ENCODE results near the gene SARS2.
A peak's percentile ranks its signal among the peaks of the same experiment; 100 is the strongest.
"Not testable (repeated sequence)": the region's sequence is repeated elsewhere in the genome, so short reads cannot be mapped to it uniquely, and the experiment has no call there.

The SARS2 gene, protein sequence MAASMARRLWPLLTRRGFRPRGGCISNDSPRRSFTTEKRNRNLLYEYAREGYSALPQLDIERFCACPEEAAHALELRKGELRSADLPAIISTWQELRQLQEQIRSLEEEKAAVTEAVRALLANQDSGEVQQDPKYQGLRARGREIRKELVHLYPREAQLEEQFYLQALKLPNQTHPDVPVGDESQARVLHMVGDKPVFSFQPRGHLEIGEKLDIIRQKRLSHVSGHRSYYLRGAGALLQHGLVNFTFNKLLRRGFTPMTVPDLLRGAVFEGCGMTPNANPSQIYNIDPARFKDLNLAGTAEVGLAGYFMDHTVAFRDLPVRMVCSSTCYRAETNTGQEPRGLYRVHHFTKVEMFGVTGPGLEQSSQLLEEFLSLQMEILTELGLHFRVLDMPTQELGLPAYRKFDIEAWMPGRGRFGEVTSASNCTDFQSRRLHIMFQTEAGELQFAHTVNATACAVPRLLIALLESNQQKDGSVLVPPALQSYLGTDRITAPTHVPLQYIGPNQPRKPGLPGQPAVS

DNA sequence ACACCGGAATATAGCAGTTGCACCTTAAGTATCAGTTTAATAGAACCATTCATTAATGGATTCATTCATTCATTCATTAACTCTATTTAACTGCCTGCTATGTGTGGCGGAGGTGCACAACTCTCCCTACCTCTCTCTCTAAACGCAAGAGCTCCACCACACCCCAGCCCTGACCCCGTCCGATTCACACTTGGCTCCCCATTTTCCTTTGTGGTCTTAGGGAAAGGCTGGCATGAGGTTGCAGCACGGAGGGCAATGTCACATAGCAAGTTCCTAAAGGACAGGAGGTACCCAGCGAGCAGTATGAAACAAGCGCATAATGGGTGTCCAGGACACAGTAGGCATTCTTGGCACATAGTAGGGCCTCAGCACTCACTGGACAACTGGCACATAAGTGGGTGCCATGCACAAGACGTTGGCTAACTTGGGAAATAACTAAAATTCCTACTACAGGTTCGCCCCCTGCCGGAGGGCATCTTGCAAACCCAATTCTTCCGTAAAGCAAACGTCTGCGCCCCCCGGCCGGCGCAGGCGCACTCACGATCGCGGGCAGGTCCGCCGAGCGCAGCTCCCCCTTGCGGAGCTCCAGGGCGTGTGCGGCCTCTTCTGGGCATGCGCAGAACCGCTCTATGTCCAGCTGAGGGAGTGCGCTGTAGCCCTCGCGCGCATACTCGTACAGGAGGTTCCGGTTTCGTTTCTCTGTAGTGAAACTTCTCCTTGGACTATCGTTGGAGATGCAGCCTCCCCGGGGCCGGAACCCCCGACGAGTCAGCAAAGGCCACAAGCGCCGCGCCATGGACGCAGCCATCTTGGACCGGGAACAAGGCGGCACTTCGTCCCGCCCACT, at the start of gene SARS2:
Gene SARS2, minus strand, starts transcription at position 835 of the 847 bp plus-strand sequence. Its CDS starts 27 bp downstream, at position 808.
- peak; percentile 83 to 85 for DNase-seq (ENCODE audit: low read depth in 2 of 2)

GRCh38 chr19:38979812-38980211, 49.2 kb upstream of the SARS2 start:
- no peak for DNase-seq (ENCODE audit: low read depth in 2 of 2)

- no peak for DNase-seq (ENCODE audit: low read depth in 2 of 2)
Measured at GRCh38 chr19:38978326-38978689, 47.7 kb upstream of the SARS2 start.

DNA sequence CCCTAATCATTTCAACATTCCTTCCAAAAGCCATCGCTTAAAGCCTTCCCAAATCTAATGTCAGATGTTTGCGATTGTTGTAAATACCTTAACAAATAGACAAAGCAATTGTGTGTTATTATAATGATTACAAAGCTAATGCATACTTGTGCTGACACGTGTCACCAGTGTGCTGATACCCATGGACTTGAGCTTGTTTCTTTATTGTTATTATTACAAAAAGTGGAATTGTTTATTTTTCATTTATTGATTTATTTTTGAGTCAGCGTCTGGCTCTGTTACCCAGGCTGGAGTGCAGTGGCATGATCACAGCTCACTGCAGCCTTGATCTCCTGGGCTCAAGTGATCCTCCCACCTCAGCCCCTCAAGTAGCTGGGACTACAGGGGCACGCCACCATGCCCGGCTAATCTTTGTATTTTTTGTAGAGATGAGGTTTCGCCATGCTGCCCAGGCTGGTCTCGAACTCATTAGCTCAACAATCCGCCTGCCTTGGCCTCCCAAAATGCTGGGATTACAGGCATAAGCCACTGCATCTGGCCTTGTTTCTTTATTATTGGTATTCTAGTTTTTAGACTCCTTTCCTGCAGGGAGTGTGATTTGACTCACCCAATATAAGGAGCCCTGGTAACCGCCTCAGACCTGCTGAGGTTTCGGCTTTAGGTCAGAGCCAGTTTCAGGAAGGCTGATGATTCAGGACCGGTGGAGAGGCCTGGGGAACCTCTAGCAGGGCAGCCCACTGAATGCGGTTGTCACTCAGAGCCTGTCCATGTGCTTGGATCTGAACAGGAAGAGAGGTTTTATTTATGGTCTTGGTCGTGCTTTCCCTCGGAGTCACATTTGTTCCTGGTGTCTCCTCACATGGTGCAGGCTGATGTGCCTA, 47.1 kb upstream of the SARS2 start:
- no peak for DNase-seq (ENCODE audit: low read depth in 2 of 2)

- no peak for DNase-seq (ENCODE audit: low read depth in 2 of 2)
Measured at GRCh38 chr19:38975861-38976271, 45.3 kb upstream of the SARS2 start.

GRCh38 chr19:38975214-38975860, 44.8 kb upstream of the SARS2 start, which contains the start of gene FBXO17:
Gene FBXO17, minus strand, starts transcription at chr19:38975742. Its CDS starts 25,423 bp downstream, at chr19:38950319.
- DNase-seq (ENCODE audit: low read depth in 2 of 2): peak in 1 of 2 experiments; percentile 17

- no peak for DNase-seq (ENCODE audit: low read depth in 2 of 2)
Measured at GRCh38 chr19:38974624-38975213, 44.2 kb upstream of the SARS2 start.

GRCh38 chr19:38971672-38972071, 41.1 kb upstream of the SARS2 start:
- no peak for DNase-seq (ENCODE audit: low read depth in 2 of 2)

- no peak for DNase-seq (ENCODE audit: low read depth in 2 of 2)
Measured at GRCh38 chr19:38970664-38971532, 40.3 kb upstream of the SARS2 start.

DNA sequence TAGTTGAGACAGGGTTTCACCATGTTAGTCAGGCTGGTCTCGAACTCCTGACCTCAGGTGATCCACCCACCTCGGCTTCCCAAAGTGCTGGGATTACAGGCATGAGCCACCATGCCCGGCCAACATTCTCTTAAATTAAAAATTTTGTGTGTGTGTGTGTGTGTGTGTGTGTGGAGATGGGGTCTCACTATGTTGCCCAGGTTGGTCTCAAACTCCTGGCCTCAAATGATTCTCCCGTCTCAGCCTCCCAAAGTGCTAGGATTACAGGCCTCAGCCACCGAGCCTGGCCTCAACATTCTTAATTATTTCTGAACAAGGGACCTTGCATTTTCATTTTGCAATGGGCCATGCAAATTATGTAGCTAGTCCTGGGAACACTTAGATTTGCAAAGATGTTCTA, 35.6 kb upstream of the SARS2 start:
- not testable (repeated sequence) for DNase-seq (ENCODE audit: low read depth in 2 of 2)

GRCh38 chr19:38964738-38965137, 34.2 kb upstream of the SARS2 start:
- no peak for DNase-seq (ENCODE audit: low read depth in 2 of 2)

- no peak for DNase-seq (ENCODE audit: low read depth in 2 of 2)
Measured at GRCh38 chr19:38959618-38960017, 29.1 kb upstream of the SARS2 start.

- no peak for DNase-seq (ENCODE audit: low read depth in 2 of 2)
Measured at GRCh38 chr19:38958301-38958700, 27.7 kb upstream of the SARS2 start.

DNA sequence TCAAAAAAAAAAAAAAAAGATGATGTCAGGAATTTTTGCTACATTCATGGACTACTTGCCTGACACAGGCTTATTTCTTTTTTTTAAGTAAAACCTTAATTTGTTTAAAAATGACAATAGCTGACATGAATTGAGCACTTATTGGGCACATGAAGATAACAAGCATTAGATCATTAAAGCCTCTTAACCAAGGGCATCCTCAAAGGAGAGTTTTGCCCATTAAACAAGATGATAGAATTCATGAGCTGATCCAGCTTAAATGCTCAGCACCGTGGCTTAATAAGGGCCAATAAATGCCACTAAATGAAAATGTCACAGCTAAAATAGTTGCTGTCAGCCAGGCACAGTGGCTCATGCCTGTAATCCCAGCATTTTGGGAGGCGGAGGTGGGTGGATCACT, 25.7 kb upstream of the SARS2 start:
- DNase-seq (ENCODE audit: low read depth in 2 of 2): no peak

GRCh38 chr19:38953677-38954076, 23.1 kb upstream of the SARS2 start:
- DNase-seq (ENCODE audit: low read depth in 2 of 2): no peak

GRCh38 chr19:38952395-38953165, 22.0 kb upstream of the SARS2 start:
- no peak for DNase-seq (ENCODE audit: low read depth in 2 of 2)

GRCh38 chr19:38951187-38951586, 20.6 kb upstream of the SARS2 start:
- no peak for DNase-seq (ENCODE audit: low read depth in 2 of 2)

- peak; percentile 62 to 63 for DNase-seq (ENCODE audit: low read depth in 2 of 2)
Measured at GRCh38 chr19:38949580-38950367, 19.2 kb upstream of the SARS2 start.
